GM21825 (cell line): ENCODE results near the gene GIPC2.
A peak's percentile ranks its signal among the peaks of the same experiment; 100 is the strongest.

Experiments
- ATAC-seq: cut with Tn5 transposase; IDR thresholded peaks from one replicate; pipeline ENCODE4 v1.9.1; 2021; ENCODE audit warnings: mild to moderate bottlenecking, moderate library complexity; ENCODE audit not compliant: unreplicated experiment

GIPC2 gene

DNA sequence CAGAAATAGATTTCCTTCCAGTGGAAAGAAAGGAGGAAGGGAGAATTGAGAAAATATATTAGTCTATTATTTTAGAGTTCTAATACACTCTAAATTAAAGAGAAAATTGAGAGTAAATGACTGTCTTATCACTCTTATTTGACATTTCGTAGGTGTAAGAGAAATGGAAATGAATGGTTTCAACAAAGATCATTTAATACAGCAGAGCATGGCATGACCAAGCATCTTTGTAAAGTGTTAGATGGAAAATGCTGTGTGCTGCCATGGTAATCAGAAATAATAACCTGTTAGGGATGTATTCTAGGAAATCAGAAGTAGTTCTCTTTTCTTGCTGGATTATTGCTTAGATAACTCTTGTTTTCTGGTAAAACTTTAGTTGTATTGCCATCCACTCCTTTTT lies 90.9 kb downstream of the GIPC2 start:
- no peak for ATAC-seq

DNA sequence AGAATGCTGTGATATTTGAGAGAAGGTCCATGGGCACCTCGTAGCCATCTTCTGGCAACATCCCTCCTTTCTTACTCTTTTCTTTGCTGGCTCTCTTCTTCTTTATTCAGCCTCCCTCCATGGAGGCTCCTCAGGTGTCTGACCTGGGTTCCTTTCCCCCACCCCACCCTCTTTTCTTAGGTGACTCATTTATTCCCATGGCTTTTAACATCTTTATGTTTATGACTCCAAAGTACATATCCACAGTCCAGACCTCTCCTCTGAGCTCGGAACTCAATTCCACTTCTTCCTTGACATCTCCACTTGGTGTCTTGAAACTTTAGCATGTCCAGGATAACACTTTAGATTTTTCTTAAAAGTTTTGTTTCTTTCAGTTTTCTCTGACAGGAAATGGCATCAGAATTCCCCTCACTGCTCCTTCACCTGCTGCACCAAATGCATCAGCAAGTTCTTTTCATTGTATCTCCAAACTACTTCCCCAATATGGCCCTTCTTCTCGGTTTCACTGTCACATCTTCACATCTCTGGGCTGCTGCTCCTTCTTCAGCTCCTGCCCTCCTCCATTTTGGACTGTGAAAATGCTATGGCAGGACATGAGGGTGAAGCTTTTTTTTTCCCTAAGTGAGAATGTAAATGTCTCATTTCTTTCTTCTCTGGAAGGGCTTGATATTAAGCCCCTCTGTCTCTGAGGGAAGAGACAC lies 95.9 kb downstream of the GIPC2 start:
- no peak for ATAC-seq

DNA sequence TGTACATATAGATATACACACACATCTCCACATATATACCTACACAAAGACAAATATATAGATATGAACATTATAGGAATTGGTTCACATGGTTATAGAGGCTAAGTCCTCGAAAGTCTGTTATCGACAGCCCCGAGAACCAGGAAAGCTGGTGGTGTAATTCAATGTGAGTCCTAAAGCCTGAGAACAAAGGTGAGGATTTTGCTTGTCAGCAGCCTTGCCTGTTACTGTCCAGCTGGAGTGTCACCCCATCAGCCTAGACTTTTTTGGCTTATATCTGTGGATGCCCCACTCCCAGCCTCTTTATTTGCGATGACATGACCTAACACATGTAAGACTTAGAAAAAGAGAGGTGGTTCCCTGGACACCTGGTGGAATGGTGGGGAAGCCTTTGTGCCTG lies 97.0 kb downstream of the GIPC2 start:
- peak; percentile 7 for ATAC-seq

DNA sequence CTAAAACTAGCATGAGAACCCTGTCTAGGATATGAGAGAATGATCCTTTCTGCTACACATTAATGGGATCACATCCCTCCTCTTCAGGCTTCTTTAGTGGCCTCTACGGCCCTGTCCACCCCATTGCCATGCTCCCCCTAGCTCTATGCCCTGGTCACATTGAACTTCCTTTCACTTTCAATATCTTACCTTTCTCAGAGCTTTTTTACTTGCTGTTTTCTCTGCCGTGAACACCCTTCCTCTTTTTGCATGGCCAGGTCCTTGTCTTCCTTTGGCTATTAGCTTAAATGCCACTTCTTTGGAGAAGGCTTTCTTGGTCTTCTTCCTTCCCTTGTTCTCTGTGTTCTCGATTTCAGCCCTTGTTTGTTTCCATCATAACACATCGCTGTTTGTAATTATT lies 97.4 kb downstream of the GIPC2 start:
- ATAC-seq: peak; percentile 80

DNA sequence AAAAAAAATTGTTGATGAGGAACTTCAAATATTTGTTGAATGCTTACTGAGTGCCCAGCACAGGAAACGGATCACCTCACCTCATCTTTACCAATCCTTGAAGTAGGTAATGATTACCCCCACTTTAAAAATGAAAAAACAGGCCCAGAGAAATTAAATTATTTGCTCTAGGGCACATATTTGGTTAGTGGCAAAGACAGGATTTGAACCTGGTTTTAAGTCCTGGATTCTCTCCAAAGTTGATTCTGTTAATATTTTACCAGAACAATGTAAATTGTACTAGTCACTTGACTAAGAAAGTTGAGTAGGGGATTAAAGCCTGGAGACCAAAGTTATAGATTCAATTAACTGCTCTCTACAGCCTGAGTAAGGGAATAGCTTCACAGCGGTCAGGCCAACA lies 97.9 kb downstream of the GIPC2 start:
- ATAC-seq: peak; percentile 3

DNA sequence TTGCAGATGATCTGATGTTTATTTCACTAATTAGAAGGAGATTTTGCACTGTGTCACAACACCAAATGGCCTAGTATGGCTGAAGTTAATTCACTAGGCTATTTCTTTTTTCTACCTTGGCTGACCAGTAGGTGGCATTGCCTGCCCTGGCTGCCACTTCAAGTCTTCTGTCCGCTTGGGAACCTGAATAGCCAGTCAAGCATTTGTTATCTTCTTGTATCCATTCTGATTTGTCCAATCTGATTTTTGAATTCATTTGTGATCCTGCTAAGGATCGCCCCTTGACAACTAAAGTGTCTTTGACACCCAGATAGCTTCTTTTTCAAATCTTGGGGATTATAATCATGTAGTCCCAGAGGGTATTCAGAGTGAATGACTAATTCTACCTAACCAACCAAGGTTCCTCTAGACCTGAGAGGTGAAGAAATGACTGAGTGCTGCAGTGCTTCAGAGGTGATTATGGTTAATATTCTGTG lies 99.4 kb downstream of the GIPC2 start:
- peak; percentile 71 for ATAC-seq

DNA sequence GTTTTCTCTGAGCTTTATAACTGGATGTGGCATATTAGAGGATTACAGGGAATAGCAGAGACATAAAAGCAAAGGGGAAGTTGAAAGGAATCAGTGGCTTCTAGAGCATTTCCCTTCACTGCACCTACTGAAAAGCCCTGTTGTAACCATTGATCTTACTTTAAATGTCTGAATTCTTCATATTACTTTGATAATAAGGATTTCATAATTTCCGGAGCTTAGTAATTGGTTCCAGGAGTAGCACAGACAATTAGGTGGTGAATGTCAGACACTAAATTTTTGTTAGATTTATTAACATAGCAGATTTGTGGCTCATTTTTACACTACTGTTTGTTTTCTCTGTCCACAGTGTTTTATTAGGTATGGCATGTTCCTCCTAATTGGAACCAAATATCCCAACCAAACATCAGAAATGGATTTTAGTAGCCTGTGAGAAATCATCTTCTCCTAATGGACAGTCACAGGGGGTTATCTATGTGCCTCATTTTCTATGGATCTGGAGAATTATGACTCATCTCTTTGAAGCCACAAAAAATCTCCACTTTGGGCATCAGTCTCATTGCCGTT lies 100.5 kb downstream of the GIPC2 start:
- no peak for ATAC-seq

DNA sequence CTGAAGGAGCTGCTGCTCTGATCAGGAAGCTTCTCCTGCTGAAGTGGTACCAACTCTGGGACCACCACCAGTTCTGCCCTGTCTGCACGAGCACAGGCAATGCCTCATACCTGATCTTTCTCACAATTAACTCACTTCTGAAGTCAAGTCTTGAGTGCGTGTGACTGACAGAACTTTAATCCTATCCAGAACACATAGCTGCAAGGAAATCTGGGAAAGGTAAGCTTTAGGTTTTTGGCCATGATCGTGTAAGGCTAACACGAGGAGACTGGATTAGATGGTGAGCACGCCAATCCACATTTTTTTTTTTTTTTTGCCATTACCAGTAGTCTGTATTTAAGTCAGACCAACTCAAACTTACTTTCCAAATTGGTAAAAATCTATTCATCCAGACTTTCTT lies 101.3 kb downstream of the GIPC2 start:
- no peak for ATAC-seq

DNA sequence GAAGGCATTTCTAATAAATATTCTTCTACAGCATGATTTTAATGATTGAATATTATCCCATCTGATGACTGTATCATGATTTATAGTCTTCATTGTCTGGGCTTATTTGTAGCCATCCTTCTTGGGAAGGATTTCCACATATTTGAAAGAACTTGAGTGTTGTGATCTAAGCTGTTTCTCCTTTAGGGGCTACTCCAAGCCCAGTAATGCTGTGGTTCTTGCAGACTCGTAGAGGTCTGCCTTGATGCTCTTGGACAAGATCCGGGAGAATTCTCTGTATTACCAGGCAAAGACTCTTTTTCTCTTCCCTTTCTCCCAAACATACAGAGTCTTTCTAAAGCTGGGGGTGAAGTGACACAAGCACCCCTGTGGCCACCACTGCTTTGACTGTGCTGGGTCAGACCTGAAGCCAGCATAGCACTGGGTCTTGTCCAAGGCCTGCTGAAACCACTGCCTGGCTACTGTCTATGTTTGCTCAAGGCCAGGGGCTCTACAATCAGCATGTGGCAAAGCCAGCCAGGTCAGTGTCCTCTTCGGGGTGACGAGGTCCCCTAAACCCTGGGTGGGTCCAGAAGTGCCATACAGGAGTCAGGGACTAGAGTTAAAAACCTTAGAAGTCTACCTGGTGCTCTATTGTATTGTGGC lies 107.4 kb downstream of the GIPC2 start:
- no peak for ATAC-seq

DNA sequence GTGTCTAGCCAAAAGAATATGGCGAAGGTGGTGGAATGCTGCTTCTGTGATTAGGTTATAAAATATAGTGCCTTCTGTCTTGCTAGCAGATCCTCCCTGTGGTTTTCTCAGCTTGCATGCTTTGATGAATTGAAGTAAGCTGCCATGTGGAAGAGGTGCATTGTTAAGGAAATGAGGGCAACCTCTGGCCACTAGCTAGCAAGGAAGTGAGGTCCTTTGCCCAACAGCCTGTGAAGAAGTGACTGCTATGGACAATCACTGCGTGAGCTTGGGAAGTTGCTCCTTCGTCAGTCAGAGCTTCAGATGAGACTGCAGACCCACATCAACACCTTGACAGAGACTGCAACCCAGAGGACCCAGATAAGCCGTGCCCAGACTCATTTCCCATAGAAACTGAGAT lies 109.4 kb downstream of the GIPC2 start:
- no peak for ATAC-seq

DNA sequence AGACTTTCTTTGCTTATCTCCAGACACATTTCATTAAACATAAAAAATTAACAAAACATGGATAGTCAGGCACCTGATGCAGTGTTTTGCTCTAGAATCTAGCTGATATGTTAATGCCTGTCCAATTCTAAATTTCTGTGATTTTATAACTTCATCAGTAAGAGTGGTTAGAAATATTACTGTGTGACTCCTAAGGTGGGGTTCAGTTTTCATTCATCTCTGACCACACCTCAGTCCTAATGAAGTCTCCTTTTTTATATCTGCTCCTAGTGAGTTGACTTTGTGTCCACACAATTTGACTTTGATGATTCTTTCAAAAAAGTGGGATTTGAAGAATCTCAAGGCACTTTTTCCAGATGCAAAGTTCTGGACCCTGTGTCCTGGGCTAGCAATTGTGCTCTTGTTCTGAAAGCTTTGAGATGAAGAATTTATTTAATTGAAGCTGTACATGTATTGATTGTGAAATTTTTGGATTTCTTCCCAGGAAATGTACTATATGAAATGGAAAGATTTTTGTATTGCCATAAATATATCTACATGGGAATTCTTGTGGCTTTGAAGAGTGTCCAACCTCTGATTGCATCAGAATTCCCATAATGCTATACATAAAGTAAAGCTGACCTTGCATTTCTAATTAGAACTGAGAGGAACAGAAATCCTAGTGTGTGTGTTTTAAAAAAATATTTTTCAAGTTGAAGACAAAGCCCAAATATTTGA lies 111.2 kb downstream of the GIPC2 start:
- ATAC-seq: no peak

DNA sequence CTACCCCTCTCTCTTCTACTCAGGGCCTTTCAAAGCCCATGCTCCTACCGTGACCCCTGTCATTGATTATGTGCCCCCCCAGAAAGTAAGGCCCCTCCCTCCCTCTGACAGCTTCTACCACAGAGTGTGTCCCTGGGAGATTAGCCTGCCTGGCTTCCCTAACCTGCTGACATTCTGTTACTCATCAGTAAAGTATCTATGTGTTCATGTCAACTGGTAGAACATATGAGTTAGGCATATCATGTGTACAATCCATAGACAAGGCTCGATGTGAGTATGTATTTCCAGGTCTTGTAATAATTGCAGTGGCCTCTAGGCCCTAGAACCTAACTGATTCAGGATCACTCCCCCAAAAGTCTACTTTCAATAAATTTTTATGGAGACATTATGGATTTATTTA lies 120.0 kb downstream of the GIPC2 start:
- no peak for ATAC-seq

DNA sequence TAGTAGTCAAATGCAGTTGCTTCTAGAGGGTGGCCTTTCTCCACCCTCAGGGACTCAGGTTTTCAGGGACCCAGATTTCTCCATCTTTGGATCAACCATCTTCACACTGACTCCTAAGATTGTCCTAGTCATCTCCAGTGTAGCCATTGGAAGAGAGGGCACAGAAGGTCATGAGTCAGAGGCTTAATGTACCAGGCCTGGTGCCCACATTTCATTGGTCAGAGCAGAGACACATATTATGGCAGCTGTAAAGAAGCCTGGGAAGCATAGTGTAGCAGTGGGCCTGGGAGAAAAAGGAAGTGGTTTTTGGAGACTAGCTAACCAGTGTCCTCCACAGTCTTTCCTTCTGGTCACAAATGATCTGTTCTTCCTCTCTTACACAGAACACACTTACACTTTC lies 122.5 kb downstream of the GIPC2 start:
- ATAC-seq: no peak

DNA sequence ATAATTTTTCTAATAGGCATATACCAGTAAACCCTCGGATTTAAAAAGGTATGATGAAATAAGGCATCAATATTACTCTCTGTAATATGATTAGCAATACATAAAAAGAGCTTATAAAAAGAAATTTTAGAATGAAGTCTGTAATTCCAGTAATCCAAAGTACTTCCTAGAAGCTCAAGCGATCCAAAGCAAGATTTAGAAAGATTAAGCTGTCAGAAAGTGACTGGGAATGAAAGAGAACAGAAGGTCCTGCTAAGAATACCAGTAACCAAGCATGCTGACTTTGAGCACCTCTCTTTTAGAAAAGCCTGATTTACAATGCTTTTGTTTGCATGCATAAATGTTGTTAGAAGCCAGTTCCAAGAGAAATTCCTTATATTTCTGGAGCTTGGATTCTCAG lies 125.1 kb downstream of the GIPC2 start:
- ATAC-seq: no peak

DNA sequence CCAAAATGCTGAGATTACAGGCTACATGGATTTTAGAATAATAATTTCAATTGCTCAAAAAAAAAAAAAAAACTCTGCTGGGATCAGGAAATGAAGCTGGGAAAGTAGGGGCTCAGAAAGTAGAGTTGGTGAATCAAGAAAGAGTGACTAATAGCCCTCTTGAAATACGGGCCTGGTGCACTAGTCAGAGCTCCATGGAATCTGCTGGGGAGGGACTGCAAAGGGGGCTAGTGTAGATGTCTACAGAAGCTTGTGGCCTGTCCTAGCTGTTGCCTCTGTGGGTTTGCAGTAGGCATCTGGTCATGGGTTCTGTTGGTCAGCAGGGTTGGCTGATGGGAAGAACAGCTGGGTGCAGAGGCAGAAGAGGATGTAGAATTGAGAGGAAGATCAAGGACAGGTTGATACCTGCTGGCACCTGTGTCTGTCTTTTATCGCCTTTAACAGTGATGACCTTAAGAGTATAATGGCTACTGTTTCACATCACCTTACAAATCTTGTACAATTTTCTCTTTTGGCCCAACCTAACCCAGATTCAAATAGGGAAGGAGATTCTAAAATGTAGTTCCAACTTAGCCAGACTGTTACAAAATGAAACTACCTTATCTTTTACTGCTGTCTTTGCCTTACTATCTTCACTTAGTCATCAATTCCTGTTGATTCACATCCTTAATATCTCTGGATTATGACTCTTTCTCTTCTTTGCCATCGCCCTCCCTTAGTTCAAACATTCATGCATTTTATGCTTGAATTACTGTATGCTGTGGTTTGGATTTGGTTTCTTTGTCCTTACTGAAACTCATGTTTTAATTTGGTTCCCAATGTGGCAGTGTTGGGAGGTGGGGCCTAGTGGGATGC lies 126.2 kb downstream of the GIPC2 start:
- ATAC-seq: no peak

DNA sequence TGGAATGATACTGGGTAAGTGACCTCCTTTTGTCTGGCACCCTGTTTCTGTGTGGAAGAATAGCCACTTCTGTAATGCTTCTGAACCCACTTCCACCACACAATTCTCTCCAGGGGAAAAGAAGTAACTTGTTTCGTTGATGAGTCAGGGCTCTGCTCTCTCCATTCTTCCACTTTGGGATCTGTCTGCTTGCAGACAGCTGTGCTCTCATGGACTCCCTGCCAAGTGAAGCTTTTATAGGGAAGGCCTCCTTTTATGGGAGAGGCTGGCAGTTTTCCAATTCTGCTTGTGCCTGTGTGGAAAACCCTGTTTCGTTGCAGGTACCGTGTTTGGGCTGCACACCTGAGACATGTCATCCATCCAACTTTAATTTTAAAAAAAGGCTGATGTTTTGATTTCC lies 130.7 kb downstream of the GIPC2 start:
- ATAC-seq: no peak

DNA sequence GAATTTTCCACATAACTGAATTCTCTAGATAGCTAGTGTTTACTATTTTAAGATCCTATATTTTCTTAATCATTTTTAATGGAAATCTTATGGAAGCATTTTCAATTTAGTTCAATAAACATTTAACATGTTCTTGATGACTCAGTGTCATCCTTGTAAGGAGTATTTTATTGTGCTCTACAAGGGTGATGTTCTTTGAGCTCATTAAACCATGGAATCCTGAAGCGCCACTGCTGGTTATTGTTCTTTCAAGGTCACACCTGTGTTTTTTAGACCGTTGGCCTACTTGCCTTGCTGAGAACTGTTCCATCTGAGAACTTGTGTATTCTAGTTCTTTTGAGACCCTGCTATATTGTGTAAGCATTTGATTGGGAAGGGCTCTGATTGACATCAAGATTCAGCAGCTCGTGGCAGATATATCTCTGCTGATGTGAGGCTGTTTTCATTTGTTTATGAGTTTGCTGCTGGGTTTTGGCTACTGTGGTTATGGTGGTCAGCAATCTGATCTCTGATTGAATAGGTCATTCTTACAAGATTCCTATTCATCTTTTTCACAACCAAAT lies 132.0 kb downstream of the GIPC2 start:
- ATAC-seq: no peak

DNA sequence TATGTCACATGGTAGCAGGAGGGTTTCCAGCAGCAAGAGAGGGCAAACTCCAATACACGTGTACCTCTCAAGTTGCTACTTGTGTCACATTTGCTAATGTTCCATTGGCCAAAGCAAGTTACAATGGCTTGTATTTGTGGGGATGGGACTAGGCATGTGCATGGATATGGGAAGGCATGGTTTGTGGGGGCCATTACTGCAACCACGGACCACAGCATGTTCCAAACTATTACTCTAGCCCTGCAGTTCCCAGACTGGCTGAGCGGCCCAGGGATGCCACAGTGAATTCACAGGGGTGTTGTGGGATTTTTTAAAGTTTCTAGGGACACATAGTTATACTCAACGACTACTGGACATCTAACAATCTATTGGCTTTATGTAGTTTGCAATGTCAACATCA lies 133.1 kb downstream of the GIPC2 start:
- no peak for ATAC-seq

DNA sequence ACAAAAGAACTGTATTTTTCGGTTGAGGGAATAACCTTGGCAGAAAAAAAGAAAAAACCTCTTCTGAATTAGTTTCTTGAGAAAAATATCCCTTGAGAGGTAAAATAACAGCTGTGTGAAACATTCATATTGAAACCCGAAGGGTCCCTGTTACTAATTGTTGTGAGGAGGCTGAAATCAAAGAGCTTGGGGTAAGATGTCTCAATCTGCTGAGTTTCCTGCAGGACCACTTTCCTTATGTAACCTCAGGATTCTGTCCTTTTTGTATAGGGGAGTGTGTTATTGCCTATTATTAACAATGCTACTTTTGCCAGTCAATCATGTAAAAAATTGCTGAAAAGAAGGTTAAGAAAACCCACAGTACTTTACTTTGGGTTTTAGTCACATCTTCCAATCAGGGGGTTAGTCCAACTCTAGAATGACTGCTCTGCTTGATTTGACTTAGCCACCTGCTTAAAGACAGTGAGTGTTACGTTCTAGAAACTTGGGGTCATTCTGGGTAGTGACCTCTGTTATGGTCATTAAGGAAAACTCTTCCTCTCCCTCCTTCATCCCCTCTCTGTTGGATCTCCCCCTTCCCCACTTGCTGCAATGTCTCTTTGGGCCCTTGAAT lies 138.8 kb downstream of the GIPC2 start:
- ATAC-seq: no peak
